Loucy (cell line): ENCODE measurements around the gene SGK2.

Experiments used
- CTCF ChIP-seq: fragments of 200-600 bp; sonication (generic); conservative IDR thresholded peaks from 2 replicates; pipeline ENCODE4 v1.5.1; 2014; ENCODE audit warnings: mild to moderate bottlenecking, antibody characterized with exemption, low read length
- EZH2phosphoT487 ChIP-seq: fragments of 200-600 bp; IDR thresholded peaks from 2 replicates; pipeline ENCODE4 v1.6.1; 2018; ENCODE audit warnings: antibody characterized with exemption, mild to moderate bottlenecking, moderate library complexity, borderline replicate concordance

DNA sequence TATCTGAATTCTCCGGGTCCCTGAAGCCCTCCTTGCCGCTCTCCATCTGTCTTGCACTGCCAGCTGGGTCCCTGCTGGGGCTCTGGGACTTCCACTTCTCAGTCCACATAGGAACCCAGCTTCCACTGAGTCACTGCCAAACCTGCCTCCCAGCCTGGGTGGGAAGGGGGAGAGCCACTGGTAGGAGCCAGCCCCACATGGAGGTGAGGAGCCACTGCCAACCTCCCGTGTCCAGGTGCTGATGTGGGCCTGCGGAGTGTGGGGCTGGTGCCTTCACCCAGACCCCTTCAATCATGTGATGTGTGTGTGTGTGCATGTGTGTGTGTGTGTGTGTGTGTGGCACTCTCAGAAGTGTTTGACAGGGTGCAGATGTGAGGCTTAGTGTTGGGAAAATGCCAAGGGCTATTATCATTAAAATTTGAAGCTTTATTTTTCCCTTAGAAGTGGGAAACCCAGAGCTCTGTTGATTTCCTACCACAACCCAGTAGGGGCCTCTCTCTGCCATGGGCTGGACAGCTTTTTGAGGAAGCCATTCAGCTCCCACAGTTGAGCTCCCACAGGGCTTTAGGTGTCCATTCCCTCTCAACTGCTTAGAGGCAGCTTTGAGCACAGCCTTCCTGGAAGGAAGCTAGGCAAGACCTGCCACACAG is 9.3 kb upstream of the SGK2 start:
- no peak for TF ChIP-seq CTCF
- no peak for TF ChIP-seq EZH2phosphoT487
